ENCODE measurements around the gene PROC. TPM values are rescaled to one million over a fixed set of nuclear protein-coding genes. Genes with fewer than 3 reads are reported as not detected.

The PROC gene
- total RNA-seq, 1 experiment from 2014 or later: 1.1 TPM

DNA sequence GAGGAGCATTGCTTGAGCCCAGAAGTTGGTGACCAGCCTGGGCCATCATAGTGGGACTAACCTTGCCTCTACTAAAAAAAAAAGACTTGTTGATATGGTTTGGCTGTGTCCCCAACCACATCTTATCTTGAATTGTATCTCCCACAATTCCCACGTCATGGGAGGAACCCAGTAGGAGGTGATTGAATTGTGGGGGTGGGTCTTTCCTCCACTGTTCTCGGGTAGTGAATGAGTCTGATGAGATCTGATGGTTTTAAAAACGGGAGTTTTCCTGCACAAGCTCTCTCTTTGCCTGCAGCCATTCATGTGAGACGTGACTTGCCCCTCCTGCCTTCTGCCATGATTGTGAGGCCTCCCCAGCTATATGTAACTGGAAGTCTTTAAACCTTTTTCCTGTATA lies 47.0 kb downstream of the PROC start:
- CTCF ChIA-PET: no interaction called here
- BruUV-seq (replicated peaks): no TSS peak
- in situ Hi-C loops (cut with HindIII; ENCODE audit: low pct_unique_long_range_greater_than_20kb, low sequenced_read_pairs): no loop called here

DNA sequence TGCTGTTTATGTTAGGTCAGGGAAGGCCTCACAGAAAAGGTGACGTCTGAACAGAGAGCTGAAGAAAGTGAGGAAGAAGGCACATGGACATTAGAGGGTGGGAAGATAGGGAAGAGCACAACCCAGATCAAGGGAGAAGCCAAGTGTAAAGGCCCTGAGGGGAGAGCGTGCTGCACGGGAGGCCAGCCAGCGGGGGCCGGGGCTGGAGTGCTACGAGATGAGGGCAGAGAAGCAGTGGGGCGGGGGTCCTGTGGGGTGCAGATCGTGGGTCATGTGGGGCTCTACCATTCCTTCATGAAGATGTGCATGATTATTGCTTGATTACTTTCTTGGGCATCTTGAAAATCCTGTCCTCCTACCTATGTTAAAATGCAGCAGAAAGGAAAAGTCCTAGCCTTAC lies 50.8 kb downstream of the PROC start:
- Histone ChIP-seq H3K36me3 (ENCODE audit: control insufficient read depth, insufficient read depth, low read length) (no peaks in the 10 kb centered on the region), H3K9me3 (ENCODE audit: control insufficient read depth, insufficient read depth, low read depth, low read length) (no peaks in the 10 kb centered on the region), H3K27me3 (ENCODE audit: control insufficient read depth, insufficient read depth, low read length) (no peaks in the 10 kb centered on the region), H3K27ac (ENCODE audit: low read length) (no peak overlapping the region), H3K4me3 (ENCODE audit: low read depth in 2 of 2, low read length in 2 of 2) (no peak overlapping the region), H3K4me1 (ENCODE audit: control insufficient read depth, insufficient read depth, low read length) (no peaks in the 10 kb centered on the region)
- no peak for ATAC-seq
- no TSS peak for BruUV-seq (replicated peaks)
- ChIA-PET CTCF (no interaction called here), POLR2A (no interaction called here)
- intact Hi-C loops (cut with micrococcal nuclease; ENCODE audit: unreplicated experiment) (no loop called here), in situ Hi-C loops (cut with HindIII; ENCODE audit: low pct_unique_long_range_greater_than_20kb, low sequenced_read_pairs) (no loop called here)
- TF ChIP-seq TCF7L2 (IDR thresholded peaks at IDR 0.05; ENCODE audit: low read depth, low read length): no peak
- TF ChIP-seq, protein P1, sequence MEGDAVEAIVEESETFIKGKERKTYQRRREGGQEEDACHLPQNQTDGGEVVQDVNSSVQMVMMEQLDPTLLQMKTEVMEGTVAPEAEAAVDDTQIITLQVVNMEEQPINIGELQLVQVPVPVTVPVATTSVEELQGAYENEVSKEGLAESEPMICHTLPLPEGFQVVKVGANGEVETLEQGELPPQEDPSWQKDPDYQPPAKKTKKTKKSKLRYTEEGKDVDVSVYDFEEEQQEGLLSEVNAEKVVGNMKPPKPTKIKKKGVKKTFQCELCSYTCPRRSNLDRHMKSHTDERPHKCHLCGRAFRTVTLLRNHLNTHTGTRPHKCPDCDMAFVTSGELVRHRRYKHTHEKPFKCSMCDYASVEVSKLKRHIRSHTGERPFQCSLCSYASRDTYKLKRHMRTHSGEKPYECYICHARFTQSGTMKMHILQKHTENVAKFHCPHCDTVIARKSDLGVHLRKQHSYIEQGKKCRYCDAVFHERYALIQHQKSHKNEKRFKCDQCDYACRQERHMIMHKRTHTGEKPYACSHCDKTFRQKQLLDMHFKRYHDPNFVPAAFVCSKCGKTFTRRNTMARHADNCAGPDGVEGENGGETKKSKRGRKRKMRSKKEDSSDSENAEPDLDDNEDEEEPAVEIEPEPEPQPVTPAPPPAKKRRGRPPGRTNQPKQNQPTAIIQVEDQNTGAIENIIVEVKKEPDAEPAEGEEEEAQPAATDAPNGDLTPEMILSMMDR (IDR thresholded peaks at IDR 0.05): no peak
- TF ChIP-seq, protein P2, sequence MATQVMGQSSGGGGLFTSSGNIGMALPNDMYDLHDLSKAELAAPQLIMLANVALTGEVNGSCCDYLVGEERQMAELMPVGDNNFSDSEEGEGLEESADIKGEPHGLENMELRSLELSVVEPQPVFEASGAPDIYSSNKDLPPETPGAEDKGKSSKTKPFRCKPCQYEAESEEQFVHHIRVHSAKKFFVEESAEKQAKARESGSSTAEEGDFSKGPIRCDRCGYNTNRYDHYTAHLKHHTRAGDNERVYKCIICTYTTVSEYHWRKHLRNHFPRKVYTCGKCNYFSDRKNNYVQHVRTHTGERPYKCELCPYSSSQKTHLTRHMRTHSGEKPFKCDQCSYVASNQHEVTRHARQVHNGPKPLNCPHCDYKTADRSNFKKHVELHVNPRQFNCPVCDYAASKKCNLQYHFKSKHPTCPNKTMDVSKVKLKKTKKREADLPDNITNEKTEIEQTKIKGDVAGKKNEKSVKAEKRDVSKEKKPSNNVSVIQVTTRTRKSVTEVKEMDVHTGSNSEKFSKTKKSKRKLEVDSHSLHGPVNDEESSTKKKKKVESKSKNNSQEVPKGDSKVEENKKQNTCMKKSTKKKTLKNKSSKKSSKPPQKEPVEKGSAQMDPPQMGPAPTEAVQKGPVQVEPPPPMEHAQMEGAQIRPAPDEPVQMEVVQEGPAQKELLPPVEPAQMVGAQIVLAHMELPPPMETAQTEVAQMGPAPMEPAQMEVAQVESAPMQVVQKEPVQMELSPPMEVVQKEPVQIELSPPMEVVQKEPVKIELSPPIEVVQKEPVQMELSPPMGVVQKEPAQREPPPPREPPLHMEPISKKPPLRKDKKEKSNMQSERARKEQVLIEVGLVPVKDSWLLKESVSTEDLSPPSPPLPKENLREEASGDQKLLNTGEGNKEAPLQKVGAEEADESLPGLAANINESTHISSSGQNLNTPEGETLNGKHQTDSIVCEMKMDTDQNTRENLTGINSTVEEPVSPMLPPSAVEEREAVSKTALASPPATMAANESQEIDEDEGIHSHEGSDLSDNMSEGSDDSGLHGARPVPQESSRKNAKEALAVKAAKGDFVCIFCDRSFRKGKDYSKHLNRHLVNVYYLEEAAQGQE (IDR thresholded peaks at IDR 0.05; ENCODE audit: insufficient read depth in 1 of 2, low read depth in 2 of 2, low read length in 1 of 2): no peak
- TF ChIP-seq POLR2AphosphoS5 (IDR thresholded peaks at IDR 0.05; ENCODE audit: low read depth, low read length): no peak
- no peak for TF ChIP-seq SIN3A (IDR thresholded peaks at IDR 0.05; ENCODE audit: borderline replicate concordance, insufficient read depth, low read depth, low read length)
- no peak for DNase-seq (ENCODE audit: low read depth, low spot score)

More for the DNA sequence above, 47.0 kb downstream of the PROC start:
- H3K4me1 ChIP-seq (ENCODE audit: control insufficient read depth, insufficient read depth, low read length): no peaks in the 10 kb centered on the region
- POLR2A ChIA-PET: no interaction called here
- TF ChIP-seq POLR2AphosphoS5 (IDR thresholded peaks at IDR 0.05; ENCODE audit: low read depth, low read length): no peak
- TF ChIP-seq TCF7L2 (IDR thresholded peaks at IDR 0.05; ENCODE audit: low read depth, low read length): no peak
- no peak for TF ChIP-seq SIN3A (IDR thresholded peaks at IDR 0.05; ENCODE audit: borderline replicate concordance, insufficient read depth, low read depth, low read length)
- TF ChIP-seq, protein P1 (IDR thresholded peaks at IDR 0.05): no peak
- TF ChIP-seq, protein P2 (IDR thresholded peaks at IDR 0.05; ENCODE audit: insufficient read depth in 1 of 2, low read depth in 2 of 2, low read length in 1 of 2): no peak
- no peaks in the 10 kb centered on the region for H3K27me3 ChIP-seq (ENCODE audit: control insufficient read depth, insufficient read depth, low read length)
- intact Hi-C loops (cut with micrococcal nuclease; ENCODE audit: unreplicated experiment): no loop called here
- no peak for DNase-seq (ENCODE audit: low read depth, low spot score)
- H3K27ac ChIP-seq (ENCODE audit: low read length): no peak overlapping the region
- H3K4me3 ChIP-seq (ENCODE audit: low read depth in 2 of 2, low read length in 2 of 2): no peak overlapping the region
- no peak for ATAC-seq
- H3K36me3 ChIP-seq (ENCODE audit: control insufficient read depth, insufficient read depth, low read length): no peaks in the 10 kb centered on the region
- no peaks in the 10 kb centered on the region for H3K9me3 ChIP-seq (ENCODE audit: control insufficient read depth, insufficient read depth, low read depth, low read length)

All from Panc1 (cell line).